ENCODE data around the gene TPM4.

TPM4 gene

DNA sequence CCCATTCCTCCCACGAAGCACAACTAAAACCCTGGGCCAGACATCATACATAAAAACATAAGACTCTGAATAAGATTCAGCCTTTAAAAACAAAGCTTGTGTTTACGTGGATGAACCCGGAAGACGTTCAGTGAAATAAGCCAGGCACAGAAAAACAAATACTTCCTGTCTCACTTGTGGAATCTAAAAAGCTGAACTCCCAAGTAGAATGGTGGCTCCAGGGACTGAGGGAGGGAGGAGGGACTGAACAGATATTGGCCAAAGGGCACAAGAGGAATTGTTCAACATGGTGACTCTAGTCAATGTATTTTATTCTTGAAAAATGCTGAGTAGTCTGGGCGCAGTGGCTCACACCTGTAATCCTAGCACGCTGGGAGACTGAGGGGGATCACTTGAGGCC is 35.7 kb upstream of the TPM4 start:
- in situ Hi-C loops (cut with MboI; ENCODE audit: low sequenced_read_pairs), result loop anchor here (25.0 kb wide), 1 partner anchor 372 kb away; no protein-coding TSS in a partner anchor

DNA sequence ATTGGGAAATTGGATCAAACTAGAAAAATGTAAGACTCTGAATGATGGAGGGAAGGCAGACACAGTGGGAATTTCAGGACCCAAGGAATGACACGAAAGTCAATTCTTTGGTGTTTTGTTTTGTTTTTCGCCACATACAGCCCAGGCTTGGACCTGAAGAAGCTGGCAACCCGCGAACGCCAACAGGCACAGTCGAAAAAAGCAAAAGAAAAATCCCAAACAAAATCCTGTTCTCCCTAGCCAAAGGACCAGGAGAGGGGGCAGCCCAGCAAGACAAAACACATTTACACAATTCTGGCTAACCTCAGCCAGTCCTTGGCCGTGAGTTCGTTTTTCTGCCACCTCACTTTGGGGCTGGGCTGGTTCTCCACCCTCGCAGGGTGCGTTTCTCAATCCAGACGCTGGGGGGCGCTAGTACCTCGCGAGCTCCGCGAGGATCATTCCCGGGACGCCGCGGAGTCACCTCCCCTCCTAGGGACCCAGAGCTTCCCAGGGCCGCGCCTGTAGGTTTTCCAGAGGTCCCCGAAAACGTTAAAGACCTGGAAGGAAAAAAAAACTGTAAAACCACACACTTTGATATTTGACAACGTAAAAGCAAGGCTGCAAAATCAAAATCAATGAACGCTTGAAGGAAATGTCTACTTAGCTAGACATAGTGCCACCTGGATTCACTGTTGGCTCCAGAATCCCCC is 34.9 kb upstream of the TPM4 start:
- in situ Hi-C loops (cut with MboI; ENCODE audit: low sequenced_read_pairs), result loop anchor here (25.0 kb wide), 1 partner anchor 371 kb away; no protein-coding TSS in a partner anchor

DNA sequence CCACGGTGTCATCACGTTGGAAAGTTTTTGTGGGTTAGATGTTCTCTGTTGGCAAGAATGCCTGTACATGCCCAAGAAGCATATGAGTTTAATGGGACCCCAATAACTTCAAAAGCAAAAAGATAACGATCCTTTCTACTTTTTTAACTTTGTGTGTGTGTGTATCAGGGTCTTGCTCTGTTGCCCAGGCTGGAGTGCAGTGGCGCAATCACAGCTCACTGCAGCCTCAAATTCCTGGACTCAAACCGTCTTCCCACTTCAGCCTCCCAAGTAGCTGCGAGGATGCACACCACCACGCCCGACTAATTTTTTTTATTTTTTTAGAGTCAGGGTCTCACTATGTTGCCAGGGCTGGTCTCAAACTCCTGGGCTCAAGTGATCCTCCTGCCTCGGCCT is 34.3 kb upstream of the TPM4 start:
- in situ Hi-C loops (cut with MboI; ENCODE audit: low sequenced_read_pairs), result loop anchor here (25.0 kb wide), 1 partner anchor 370 kb away; no protein-coding TSS in a partner anchor

DNA sequence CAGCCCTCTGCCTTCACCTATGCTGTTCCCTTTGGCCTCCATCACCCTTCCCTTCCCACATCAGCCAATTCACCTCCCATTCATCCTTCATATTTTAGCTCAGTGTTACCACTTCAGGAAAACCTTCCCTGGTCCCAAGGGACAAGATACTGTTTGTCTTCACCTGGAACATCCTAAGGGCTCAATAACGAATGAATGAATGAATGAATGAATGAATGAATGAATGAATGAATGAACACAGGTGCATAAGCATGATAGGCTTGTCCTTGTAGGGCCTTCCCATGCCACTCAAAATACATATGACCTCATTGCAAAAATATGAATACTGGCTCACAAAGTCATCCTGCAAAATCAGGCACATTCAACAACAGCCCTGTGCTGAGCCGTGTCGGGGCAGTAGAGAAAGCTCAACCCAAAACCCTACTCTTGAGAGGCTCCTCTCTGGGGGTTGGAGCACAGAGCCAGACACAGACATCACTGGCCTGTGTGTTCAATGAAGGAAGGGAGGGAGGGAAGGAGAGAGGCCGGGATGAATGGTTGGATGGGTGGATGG is 33.7 kb upstream of the TPM4 start:
- in situ Hi-C loops (cut with MboI; ENCODE audit: low sequenced_read_pairs), result loop anchor here (25.0 kb wide), 1 partner anchor 370 kb away; no protein-coding TSS in a partner anchor

DNA sequence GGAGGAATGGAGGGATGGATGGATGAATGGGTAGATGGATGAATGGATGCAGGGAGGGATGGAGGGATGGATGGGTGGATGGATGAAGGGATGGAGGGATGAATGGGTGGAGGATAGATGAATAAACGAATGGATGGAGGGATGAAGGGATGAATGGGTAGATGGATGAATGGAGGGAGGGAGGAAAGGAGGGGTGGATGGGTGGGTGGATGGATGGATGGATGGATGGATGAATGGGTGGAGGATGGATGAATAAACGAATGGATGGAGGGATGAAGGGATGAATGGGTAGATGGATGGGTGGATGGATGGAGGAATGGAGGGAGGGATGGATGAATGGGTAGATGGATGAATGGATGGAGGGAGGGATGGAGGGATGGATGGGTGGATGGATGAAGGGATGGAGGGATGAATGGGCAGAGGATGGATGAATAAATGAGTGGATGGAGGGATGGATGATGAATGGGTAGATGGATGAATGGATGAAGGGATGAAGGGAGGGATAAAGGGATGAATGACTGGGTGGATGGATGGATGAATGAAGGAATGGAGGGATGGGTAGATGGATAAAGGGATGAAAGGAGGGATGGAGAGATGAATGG is 33.0 kb upstream of the TPM4 start:
- in situ Hi-C loops (cut with MboI; ENCODE audit: low sequenced_read_pairs), result loop anchor here (25.0 kb wide), 1 partner anchor 369 kb away; no protein-coding TSS in a partner anchor

DNA sequence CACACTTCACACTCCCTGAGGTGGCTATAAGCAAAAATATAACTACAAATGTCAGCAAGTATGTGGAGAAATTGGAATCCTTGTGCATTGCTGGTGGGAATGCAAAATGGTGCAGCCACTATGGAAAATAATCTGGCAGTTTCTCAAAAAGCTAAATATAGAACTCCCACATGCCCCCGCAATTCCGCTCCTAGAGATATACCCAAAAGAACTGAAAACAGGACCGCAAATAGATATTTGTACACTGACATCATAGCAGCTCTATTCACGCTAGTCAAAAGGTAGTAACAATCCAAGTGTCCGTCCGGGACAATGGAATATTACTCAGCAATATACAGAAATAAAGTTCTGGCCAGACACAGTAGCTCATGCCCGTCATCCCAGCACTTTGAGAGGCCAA is 31.5 kb upstream of the TPM4 start:
- in situ Hi-C loops (cut with MboI; ENCODE audit: low sequenced_read_pairs), result loop anchor here (25.0 kb wide), 1 partner anchor 368 kb away; no protein-coding TSS in a partner anchor

DNA sequence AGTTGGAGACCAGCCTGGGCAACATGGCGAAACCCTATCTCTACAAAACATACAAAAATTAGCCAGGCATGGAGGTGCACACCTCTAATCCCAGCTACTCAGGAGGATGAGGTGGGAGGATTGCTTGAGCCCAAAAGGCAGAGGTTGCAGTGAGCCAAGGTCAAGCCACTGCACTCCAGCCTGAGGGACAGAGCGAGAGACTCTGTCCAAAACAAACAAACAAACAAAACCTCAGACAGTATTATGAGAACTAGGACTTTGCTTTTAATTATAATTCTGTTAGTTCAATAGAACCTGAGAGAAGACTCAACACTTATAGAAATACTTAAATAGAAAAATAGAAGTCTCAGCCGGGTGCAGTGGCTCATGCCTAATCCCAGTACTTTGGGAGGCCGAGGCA is 31.1 kb upstream of the TPM4 start:
- in situ Hi-C loops (cut with MboI; ENCODE audit: low sequenced_read_pairs), result loop anchor here (25.0 kb wide), 1 partner anchor 367 kb away; no protein-coding TSS in a partner anchor

DNA sequence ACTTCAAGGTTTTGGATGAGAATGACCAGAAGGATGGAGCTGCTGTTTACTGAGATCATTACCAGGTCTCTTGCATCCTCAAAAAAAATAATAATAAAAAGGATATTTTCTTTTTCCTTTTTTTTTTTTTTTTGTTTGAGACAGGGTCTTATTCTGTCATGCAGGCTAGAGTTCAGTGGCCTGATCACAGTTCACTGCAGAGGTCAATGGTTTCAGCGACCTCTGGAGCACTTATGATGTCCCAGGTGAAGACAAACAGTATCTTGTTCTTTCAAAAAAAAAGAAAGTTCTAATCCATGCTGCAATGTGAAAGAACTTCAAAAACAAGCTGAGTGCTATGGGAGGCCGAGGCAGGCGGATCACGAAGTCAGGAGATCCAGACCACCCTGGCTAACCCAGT is 30.4 kb upstream of the TPM4 start:
- in situ Hi-C loops (cut with MboI; ENCODE audit: low sequenced_read_pairs), result loop anchor here (25.0 kb wide), 1 partner anchor 366 kb away; no protein-coding TSS in a partner anchor

DNA sequence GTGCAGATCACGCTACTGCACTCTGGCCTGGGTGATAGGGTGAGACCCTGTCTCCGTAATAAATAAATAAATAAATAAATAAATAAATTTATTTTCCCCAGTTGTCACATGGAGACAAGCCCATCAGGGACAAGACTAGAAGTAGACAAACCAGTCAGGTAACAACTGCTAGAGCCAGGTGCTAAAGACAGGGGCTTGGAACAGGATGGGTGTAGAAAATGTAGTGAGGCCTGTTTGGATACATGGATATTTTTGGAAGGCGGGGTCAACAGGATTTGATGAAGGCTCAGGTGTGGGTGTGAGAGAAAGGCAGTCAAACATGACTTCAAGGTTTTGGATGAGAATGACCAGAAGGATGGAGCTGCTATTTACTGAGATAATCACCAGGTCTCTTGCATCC is 27.7 kb upstream of the TPM4 start:
- in situ Hi-C loops (cut with MboI; ENCODE audit: low sequenced_read_pairs), result loop anchor here (25.0 kb wide), 1 partner anchor 364 kb away; no protein-coding TSS in a partner anchor

DNA sequence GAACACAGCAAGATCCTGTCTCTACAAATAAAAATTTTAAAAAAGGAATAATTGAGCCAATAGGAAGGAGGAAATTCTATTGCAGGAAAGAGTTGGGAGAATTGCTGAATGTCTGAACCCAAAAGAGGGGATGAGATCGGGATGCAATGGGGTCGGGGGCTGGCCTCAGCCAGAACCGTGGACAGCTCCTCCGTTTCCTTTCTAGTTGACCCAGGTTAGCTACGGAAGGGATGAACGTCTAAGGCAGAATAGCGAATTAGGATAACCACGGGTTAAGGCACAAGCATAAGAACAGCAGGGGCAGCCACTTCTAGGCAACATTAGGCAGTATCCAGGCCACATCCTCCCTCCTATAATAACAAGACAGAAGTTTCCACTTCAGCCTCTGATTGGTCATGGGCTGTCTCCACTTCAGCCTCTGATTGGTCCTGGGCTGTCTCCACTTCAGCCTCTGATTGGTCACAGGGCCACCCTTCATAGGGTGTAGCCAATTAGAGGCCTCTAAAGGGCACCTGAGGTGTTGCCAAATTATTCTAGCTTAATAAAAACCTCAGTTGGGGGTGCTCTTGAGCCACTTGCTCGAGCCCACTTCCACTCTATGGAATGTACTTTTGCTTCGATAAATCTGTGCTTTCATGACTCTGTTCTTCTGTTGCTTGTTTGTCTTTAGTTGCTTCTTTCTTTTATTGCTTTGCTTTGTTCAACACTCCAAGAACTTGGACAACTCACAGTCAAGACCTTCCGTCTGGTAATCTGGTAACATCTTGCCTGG is 24.9 kb upstream of the TPM4 start:
- in situ Hi-C loops (cut with MboI; ENCODE audit: low sequenced_read_pairs), result no loop called here

DNA sequence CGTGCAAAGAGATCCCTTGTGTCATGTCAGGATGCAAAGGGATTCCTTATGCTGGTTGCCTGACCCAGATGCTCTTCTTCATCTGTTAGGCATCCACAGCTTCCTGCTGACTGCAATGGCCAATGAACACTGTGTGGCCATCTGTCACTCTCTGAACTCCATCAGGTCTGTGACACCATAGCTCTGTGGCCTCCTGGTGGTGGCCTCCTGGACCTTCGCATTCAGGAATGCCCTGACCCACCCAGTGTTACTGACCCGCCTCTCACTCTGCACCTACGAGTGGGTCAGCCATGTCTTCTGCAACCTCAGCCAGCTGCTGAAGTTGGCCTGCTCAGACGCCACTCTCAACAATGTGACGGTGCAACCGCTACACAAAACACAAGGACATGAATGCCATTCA is 23.9 kb upstream of the TPM4 start:
- in situ Hi-C loops (cut with MboI; ENCODE audit: low sequenced_read_pairs), result no loop called here

DNA sequence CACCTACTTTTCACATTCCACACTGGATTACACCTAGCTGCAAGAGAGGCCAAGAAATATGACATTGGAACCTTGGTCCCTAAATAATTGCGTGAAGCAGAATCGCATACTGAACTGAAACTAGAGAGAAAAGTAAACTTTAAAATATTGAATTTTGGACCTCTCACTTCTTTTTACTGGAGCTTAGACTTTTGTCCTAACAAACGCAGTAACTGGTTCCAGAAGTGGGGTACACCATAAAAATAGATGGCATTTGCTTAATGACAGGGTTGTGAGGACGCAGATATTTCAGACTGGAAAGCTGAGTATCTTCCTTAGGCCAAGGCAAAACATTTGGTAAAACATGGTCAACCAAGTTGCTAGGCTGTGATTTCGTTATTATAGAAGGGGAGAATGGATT is 19.2 kb upstream of the TPM4 start:
- in situ Hi-C loops (cut with MboI; ENCODE audit: low sequenced_read_pairs), result no loop called here

DNA sequence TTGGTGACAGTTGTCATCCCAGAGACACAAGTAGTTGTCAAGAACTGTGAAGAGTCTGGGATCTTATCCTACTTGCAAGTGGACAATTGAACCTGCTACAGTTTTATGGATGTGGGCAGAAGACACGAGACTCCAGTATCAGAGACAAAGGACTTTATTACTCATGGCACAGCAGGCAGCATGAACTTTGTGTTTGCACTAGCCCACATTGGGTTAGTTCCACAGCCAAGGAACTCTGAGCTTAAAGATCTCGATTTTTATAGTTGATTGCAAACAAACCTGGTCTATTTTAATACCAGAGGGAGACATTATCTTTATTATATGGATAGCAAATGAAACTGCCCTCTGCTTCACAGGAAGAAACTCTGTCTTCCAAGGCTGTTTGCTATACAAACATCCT is 16.0 kb upstream of the TPM4 start:
- in situ Hi-C loops (cut with MboI; ENCODE audit: low sequenced_read_pairs), result loop anchor here (10.0 kb wide), 1 partner anchor 115 kb away; the partner anchor contains the start of gene CIB3

DNA sequence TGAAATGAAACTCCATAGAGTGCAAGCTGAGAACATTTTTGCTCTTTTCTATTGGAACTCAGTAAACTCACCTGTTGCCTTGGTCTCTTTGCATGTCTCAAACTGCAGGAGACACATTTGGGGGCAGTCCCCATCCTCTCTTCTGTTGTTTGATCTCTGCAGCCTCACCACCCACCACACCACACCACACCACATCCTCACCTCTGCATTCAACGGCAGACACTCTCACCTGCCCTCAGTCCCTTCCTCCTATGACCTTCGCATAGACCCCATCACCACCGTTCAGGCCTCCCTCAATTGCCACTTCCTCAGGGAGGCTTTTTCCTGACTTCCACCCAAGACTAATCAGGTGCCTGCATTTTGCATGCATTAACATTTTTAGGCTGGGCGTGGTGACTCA is 14.4 kb upstream of the TPM4 start:
- in situ Hi-C loops (cut with MboI; ENCODE audit: low sequenced_read_pairs), result loop anchor here (10.0 kb wide), 1 partner anchor 113 kb away; the partner anchor contains the start of gene CIB3

DNA sequence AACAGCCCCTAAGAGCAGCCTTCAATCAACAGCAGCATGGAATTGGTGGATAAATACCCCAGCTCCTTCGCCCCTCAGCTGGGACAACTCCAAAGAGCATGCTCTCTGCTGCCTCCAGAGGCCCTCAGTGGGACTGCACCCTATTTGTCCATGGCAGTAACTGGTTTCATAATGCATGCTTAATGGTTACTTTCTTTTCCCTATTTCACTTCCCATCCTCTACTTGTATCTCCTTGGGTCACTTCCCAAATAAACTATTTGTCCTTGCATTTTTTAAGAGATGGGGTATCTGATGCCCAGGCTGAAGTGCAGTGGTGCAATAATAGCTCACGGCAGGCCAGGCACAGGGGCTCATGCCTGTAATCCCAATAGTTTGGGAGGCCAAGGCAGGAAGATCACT is 13.5 kb upstream of the TPM4 start:
- in situ Hi-C loops (cut with MboI; ENCODE audit: low sequenced_read_pairs), result loop anchor here (10.0 kb wide), 1 partner anchor 112 kb away; the partner anchor contains the start of gene CIB3

DNA sequence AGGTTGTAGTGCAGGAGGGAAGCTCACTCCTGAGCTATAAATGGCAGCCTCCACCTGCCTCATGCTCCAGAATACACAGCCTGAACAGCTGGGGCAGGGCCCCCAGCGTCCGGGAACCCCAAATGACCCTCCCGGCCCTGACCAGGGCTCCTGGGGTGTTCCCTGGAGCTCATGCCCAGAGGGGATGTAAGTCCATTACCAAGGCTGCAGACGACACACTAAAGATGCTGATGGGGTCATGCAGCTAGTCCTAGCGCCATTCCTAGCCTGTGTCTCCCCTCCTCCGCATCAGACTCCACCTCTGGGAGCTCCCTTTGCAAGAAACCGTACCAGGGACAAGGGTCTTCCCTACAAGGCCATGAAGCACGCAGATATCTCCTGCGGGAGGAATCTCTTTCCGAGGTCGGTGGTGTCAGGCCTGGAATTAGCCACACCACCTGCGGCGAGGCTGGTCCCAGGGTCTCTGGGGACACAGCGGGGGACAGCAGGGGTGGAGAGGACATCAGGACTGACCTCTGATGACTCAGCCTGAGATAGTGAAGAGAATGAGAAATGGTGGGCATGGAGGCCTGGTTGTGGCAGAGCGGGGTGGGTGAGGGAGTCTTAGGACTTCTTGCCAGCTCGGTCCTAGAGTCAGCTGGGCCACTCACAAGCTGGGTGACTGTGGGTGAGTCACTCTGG is 11.9 kb upstream of the TPM4 start:
- in situ Hi-C loops (cut with MboI; ENCODE audit: low sequenced_read_pairs), result loop anchor here (10.0 kb wide), 1 partner anchor 110 kb away; the partner anchor contains the start of gene CIB3

DNA sequence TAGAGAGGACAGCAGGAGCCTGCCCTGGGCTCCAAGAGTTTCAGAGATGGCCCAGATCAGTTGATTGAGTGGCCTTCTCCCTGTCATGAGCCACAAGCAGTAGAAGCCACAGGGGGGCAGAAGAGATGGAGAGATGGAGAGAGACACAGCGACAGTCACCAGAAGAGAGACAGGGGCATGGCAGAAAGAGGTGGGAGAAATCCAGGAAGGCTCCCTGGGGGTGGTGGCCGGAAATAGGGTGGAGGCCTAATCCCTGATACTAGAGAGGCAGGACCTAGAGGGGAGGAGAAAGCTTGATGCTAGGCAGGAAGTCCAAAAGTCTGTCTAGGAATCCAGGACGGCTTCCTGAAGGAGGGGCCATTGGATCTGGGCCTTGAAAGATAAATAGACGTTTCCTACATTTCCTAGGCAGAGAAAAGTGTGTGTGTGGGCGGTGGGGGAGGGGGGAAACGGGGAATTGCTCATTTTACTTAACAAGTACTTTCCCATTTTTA is 9.6 kb upstream of the TPM4 start:
- in situ Hi-C loops (cut with MboI; ENCODE audit: low sequenced_read_pairs), result loop anchor here (10.0 kb wide), 1 partner anchor 108 kb away; the partner anchor contains the start of gene CIB3

DNA sequence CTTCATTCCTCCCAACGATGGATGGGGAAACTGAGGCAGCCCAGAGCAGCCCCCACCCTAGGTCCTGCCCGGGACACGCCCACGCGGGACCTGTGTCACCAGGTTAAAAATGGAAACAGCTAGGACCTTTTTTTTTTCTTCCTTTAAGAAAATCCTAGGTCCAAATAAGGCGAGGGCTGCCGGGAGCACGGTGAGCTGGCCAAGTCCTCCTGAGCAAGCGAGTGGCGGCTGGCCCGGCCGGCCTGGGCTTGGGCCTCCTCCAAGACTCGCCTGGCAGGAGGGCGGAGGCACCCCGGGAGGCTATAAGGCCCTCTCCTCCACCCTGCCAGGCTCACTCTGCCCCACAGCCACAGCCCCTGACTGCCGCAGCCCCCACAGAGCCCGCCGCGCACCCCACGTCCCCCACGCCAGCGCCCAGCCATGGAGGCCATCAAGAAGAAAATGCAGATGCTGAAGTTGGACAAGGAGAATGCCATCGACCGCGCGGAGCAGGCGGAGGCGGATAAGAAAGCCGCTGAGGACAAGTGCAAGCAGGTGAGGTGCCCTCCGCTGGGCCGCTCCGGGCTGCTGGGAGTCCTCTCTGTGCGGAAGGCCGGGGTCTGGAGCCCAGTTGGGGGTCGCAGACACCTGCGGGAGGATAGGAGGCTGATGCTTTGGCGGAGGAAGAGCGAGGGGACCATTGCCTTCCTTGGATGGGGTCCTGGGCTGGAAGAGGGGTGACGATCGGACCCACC is 8.9 kb upstream of the TPM4 start:
- in situ Hi-C loops (cut with MboI; ENCODE audit: low sequenced_read_pairs), result loop anchor here (10.0 kb wide), 1 partner anchor 107 kb away; the partner anchor contains the start of gene CIB3

DNA sequence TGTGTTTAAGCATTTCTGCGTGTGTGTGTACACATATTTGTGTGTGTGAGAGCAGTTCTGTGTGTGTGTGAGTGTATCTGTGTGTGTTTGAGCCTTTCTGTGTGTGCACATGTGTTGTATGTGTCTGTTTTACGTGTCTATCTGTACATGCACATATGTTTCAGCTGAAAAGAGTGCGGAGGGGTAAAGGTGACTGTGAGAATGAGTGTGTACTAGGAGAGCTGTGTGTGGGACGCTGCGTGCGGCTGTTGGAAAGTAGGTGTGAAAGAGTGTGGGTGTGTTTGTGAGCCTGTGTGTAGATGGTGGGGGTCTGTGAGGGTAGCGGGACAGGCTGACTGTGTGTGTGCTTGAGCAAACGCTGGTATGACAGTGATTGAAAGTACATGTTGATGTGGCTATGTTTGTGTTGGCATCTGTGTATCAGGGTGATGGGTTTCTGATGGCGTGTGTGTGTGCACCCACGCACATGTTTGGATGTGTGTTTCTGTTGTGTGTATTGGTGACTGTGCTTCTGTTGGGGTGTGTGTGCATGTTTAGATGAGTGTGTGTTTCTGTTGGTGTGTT is 7.5 kb upstream of the TPM4 start:
- in situ Hi-C loops (cut with MboI; ENCODE audit: low sequenced_read_pairs), result loop anchor here (10.0 kb wide), 1 partner anchor 106 kb away; the partner anchor contains the start of gene CIB3

All from HL-60/S4 (cell line).